DOHH2 (cell line): Measurements from ENCODE around the gene TOX4.

ENCODE experiments used
- H3F3A ChIP-seq: fragments of 200-600 bp; sonication (generic), shearing (Covaris generic); 2 replicates; pipeline ENCODE4 v1.6.0; 2016; ENCODE audit warnings: antibody characterized with exemption, mild to moderate bottlenecking; ENCODE audit not compliant: control insufficient read depth, insufficient read depth
- H3K27ac ChIP-seq: fragments of 200-600 bp; sonication (generic); 2 replicates; pipeline ENCODE4 v1.5.1; 2014; ENCODE audit warnings: low read depth, mild to moderate bottlenecking, low read length, moderate library complexity
- H3K27me3 ChIP-seq: fragments of 200-600 bp; sonication (generic); 2 replicates; pipeline ENCODE4 v1.6.1; 2014; ENCODE audit warnings: mild to moderate bottlenecking, low read length, mixed read lengths; ENCODE audit not compliant: control insufficient read depth
- H3K36me3 ChIP-seq: fragments of 200-600 bp; sonication (generic); 2 replicates; pipeline ENCODE4 v1.6.1; 2014; ENCODE audit warnings: mild to moderate bottlenecking, low read length, moderate library complexity, mixed read lengths; ENCODE audit not compliant: control insufficient read depth
- H3K4me1 ChIP-seq: fragments of 200-600 bp; sonication (generic); 2 replicates; pipeline ENCODE4 v1.6.1; 2014; ENCODE audit warnings: mild to moderate bottlenecking, low read length, mixed read lengths; ENCODE audit not compliant: control insufficient read depth
- H3K4me2 ChIP-seq: fragments of 200-600 bp; sonication (generic); 2 replicates; pipeline ENCODE4 v1.6.0; 2014; ENCODE audit warnings: mild to moderate bottlenecking, low read length, moderate library complexity
- H3K4me3 ChIP-seq: fragments of 200-600 bp; sonication (generic); 2 replicates; pipeline ENCODE4 v1.5.1; 2014; ENCODE audit warnings: mild to moderate bottlenecking, low read length, mixed read lengths
- H3K79me2 ChIP-seq: fragments of 200-600 bp; sonication (generic); 2 replicates; pipeline ENCODE4 v1.6.1; 2014; ENCODE audit warnings: mild to moderate bottlenecking, low read length, mixed read lengths; ENCODE audit not compliant: control insufficient read depth
- H3K9me2 ChIP-seq: fragments of 200-600 bp; sonication (generic); replicated peaks from 2 replicates; pipeline ENCODE4 v1.6.1; 2014; ENCODE audit warnings: mild to moderate bottlenecking, low read length, mixed read lengths; ENCODE audit not compliant: control insufficient read depth
- H3K9me3 ChIP-seq: fragments of 200-600 bp; sonication (generic); 2 replicates; pipeline ENCODE4 v1.6.1; 2014; ENCODE audit warnings: antibody characterized with exemption, low read length, mixed read lengths; ENCODE audit not compliant: control insufficient read depth, insufficient read depth
- H4K20me1 ChIP-seq: fragments of 200-600 bp; sonication (generic); 2 replicates; pipeline ENCODE4 v1.6.0; 2014; ENCODE audit warnings: low read depth, mild to moderate bottlenecking, antibody characterized with exemption, low read length, moderate library complexity; ENCODE audit not compliant: control insufficient read depth, insufficient read depth
- CTCF ChIP-seq: fragments of 200-600 bp; sonication (generic); IDR thresholded peaks from one replicate; pipeline ENCODE4 v1.5.1; 2014; ENCODE audit warnings: antibody characterized with exemption, mild to moderate bottlenecking, low read depth, low read length; ENCODE audit not compliant: poor library complexity, severe bottlenecking
- EZH2phosphoT487 ChIP-seq: fragments of 200-600 bp; sonication (generic); IDR thresholded peaks from 2 replicates; pipeline ENCODE4 v1.6.1; 2017; ENCODE audit warnings: borderline replicate concordance, mild to moderate bottlenecking, antibody characterized with exemption, low read length, moderate library complexity, mixed read lengths

The TOX4 gene

GRCh38 chr14:21503376-21503775, 26.4 kb downstream of the TOX4 start:
- Histone ChIP-seq H3F3A (0 out of 2 replicates have a peak, but pooled peaks cover 3% of the 10 kb centered on the region), H3K9me2 (no peaks in the 10 kb centered on the region), H3K79me2 (peaks cover 50% of the 10 kb centered on the region), H4K20me1 (no peaks in the 10 kb centered on the region), H3K36me3 (peaks cover 73% of the 10 kb centered on the region), H3K4me3 (no peak overlapping the region), H3K9me3 (no peaks in the 10 kb centered on the region), H3K27me3 (no peaks in the 10 kb centered on the region), H3K27ac (no peak overlapping the region), H3K4me2 (no peak overlapping the region), H3K4me1 (no peaks in the 10 kb centered on the region)
- no peak for TF ChIP-seq EZH2phosphoT487
- TF ChIP-seq CTCF = no peak

DNA sequence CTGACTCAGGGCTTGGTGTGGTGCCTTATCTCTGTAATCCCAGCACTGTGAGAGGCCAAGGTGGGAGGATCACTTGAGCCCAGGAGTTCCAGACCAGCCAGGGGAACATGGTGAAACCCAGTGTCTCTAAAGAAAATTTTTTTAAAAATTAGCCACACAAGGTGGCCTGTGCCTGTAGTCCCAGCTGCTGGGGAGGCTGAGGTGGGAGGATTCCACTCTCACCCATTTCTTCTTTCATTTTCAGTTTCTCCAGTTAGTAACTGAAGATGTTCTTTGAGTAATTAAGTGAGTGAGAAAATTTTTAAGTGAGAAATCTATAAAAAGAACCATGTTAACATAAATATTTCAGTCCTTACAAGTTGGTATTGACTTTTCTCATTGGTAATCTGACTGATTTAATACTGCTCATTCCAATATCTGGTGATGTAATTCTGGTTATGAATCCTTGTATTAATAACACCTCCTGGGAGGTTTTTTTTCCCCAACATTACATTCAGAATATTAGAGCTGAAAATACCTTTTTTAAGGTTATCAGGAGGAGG, 28.1 kb downstream of the TOX4 start:
- H3K79me2 ChIP-seq = peaks cover 67% of the 10 kb centered on the region

DNA sequence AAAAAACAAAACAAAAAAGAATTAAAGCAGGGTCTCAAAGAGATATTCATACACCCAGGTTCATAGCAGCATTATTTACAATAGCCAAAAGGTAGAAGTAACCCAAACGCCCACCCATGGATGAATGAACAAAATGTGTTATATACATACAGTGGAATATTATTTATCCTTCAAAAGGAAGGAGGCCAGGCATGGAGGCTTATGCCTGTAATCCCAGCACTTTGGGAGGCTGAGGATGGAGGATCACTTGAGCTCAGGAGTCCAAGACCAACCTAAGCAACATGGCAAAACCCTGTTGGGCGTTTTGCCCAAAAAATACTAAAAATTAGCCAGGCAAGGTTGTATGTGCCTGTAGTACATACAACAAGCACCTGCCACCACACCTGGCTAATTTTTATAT, 29.6 kb downstream of the TOX4 start:
- no peaks in the 10 kb centered on the region for H3K27me3 ChIP-seq
- H3K79me2 ChIP-seq = peaks cover 78% of the 10 kb centered on the region
- no peaks in the 10 kb centered on the region for H3K9me3 ChIP-seq
- no peak overlapping the region for H3K4me2 ChIP-seq
- H4K20me1 ChIP-seq = no peaks in the 10 kb centered on the region
- no peaks in the 10 kb centered on the region for H3K9me2 ChIP-seq
- no peak overlapping the region for H3K27ac ChIP-seq
- no peak overlapping the region for H3K4me3 ChIP-seq
- no peaks in the 10 kb centered on the region for H3F3A ChIP-seq
- peaks cover 15% of the 10 kb centered on the region for H3K4me1 ChIP-seq
- TF ChIP-seq EZH2phosphoT487 (no peak), CTCF (no peak)
- H3K36me3 ChIP-seq = peaks cover 59% of the 10 kb centered on the region

More for the DNA sequence above, 28.1 kb downstream of the TOX4 start:
- no peaks in the 10 kb centered on the region for H3F3A ChIP-seq
- H4K20me1 ChIP-seq = no peaks in the 10 kb centered on the region
- no peak overlapping the region for H3K4me2 ChIP-seq
- H3K36me3 ChIP-seq = peaks cover 68% of the 10 kb centered on the region
- H3K9me3 ChIP-seq = no peaks in the 10 kb centered on the region
- H3K27me3 ChIP-seq = no peaks in the 10 kb centered on the region
- no peak overlapping the region for H3K4me3 ChIP-seq
- TF ChIP-seq CTCF (no peak), EZH2phosphoT487 (no peak)
- no peak overlapping the region for H3K27ac ChIP-seq
- peaks cover 13% of the 10 kb centered on the region for H3K4me1 ChIP-seq
- H3K9me2 ChIP-seq = no peaks in the 10 kb centered on the region
